ENCODE measurements around the gene KIAA1958. TPM values are rescaled to one million over a fixed set of nuclear protein-coding genes. Genes with fewer than 3 reads are reported as not detected.

The KIAA1958 gene
- total and polyA plus RNA-seq, 12 donors, result 0.59 to 7.7 (median 6.1) TPM

DNA sequence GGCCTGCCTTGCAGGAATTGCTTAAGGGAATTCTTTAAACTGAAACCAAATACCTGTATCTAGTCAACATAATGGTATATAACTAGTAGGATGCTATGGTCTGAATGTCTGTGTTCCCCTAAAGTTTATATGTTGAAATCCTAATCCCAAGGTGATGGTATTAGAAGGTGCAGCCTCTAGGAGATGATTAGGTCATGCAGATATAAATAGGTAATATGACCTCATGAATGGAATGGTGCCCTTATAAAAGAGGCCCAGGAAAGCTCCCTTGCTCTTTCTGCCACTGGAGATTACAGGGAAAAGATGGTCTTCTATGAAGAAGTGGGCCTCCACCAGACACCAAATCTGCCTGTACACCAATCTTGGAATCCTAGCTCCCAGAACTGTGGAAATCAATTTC lies 7.4 kb upstream of the KIAA1958 start:
- H3K9me3 ChIP-seq, result peaks cover 0 to 35% (median 16%) of the 10 kb centered on the region in 11 donors
- H3K36me3 ChIP-seq, result peaks cover 0 to 14% (median 0%) of the 10 kb centered on the region in 9 donors
- DNase-seq, result no peak
- H3K4me1 ChIP-seq, result peaks cover 0 to 6% (median 0%) of the 10 kb centered on the region in 9 donors
- H3K27ac ChIP-seq, result peak overlapping the region in 4 of 10 donors; percentile 12 to 44 (median 22)
- intact Hi-C loops (cut with DNase I), result loop anchor here in 1 of 10 donors (10.0 kb wide), 1 partner anchor 226 kb away; no protein-coding TSS in a partner anchor
- H3K4me3 ChIP-seq, result no peak overlapping the region
- TF ChIP-seq, protein P1, sequence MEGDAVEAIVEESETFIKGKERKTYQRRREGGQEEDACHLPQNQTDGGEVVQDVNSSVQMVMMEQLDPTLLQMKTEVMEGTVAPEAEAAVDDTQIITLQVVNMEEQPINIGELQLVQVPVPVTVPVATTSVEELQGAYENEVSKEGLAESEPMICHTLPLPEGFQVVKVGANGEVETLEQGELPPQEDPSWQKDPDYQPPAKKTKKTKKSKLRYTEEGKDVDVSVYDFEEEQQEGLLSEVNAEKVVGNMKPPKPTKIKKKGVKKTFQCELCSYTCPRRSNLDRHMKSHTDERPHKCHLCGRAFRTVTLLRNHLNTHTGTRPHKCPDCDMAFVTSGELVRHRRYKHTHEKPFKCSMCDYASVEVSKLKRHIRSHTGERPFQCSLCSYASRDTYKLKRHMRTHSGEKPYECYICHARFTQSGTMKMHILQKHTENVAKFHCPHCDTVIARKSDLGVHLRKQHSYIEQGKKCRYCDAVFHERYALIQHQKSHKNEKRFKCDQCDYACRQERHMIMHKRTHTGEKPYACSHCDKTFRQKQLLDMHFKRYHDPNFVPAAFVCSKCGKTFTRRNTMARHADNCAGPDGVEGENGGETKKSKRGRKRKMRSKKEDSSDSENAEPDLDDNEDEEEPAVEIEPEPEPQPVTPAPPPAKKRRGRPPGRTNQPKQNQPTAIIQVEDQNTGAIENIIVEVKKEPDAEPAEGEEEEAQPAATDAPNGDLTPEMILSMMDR (IDR thresholded peaks at IDR 0.05), result no peak
- peak in 4 of 8 donors; percentile 50 to 79 (median 54) for ATAC-seq
- H3K27me3 ChIP-seq, result no peaks in the 10 kb centered on the region

DNA sequence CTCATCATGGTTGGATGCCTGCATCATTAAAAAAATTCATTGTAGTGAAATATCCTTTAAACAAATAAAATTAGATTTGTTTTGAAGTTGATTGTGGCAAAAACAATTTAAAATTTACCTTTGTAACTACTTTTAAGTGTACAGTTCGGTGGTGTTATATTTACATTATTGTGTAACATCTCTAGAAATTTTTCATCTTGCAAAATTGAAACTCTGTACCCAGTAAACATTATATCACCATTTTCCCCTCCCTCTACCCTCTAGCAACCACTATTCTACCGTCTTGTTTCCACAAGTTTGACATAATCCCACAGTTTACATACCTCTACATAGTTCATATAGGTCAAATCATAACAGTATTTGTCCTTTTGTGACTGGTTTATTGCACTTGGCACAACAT lies 2.0 kb upstream of the KIAA1958 start:
- no peak for DNase-seq
- 90 to 93% methylated on average over 2 of the region's 2 CpGs for WGBS, 2 donors
- Histone ChIP-seq H3K27ac (no peak overlapping the region), H3K4me3 (no peak overlapping the region), H3K36me3 (peaks cover 0 to 4% (median 0%) of the 10 kb centered on the region in 9 donors), H3K27me3 (peaks cover 0 to 6% (median 0%) of the 10 kb centered on the region in 7 donors), H3K4me1 (peaks cover 0 to 26% (median 9%) of the 10 kb centered on the region in 9 donors), H3K9me3 (no peaks in the 10 kb centered on the region)
- no peak for ATAC-seq
- TF ChIP-seq, protein P1 (IDR thresholded peaks at IDR 0.05), result no peak
- intact Hi-C loops (cut with DNase I), result loop anchor here in 2 of 10 donors (5.0 to 10.0 kb wide), 2 partner anchors 220 to 223 kb away; no protein-coding TSS in a partner anchor

DNA sequence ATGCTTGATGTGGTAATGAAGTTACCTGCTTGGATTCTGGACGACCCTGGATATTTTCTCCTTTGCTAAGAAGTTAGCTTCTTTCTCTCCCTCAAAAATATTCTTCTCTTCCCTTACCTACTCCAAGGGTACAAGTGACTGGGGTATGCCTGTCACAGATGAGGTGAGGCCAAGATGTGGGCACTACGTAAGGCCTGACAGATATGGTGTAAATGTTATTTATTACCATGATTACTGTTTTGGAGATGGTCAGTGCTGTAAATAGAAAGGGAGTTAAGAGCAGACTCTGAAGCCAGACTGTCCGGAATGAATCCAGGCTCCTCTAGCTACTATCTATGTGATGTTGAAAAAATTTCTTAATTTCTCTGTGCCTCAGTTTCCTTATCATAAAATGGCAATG lies 1.1 kb upstream of the KIAA1958 start:
- ATAC-seq (peak in 2 of 8 donors; percentile 26 to 38), DNase-seq (no peak)
- Histone ChIP-seq H3K4me3 (peak overlapping the region in 4 of 10 donors; percentile 77 to 93 (median 85)), H3K27me3 (peaks cover 0 to 12% (median 0%) of the 10 kb centered on the region in 7 donors), H3K9me3 (no peaks in the 10 kb centered on the region), H3K36me3 (peaks cover 0 to 4% (median 0%) of the 10 kb centered on the region in 9 donors), H3K27ac (peak overlapping the region in 2 of 10 donors; percentile 57 to 59), H3K4me1 (peaks cover 0 to 26% (median 12%) of the 10 kb centered on the region in 9 donors)
- intact Hi-C loops (cut with DNase I), result loop anchor here in 2 of 10 donors (5.0 to 10.0 kb wide), 2 partner anchors 219 to 222 kb away; no protein-coding TSS in a partner anchor
- TF ChIP-seq, protein P1 (IDR thresholded peaks at IDR 0.05), result no peak
- 65 to 66% methylated on average over 3 of the region's 3 CpGs for WGBS, 2 donors

DNA sequence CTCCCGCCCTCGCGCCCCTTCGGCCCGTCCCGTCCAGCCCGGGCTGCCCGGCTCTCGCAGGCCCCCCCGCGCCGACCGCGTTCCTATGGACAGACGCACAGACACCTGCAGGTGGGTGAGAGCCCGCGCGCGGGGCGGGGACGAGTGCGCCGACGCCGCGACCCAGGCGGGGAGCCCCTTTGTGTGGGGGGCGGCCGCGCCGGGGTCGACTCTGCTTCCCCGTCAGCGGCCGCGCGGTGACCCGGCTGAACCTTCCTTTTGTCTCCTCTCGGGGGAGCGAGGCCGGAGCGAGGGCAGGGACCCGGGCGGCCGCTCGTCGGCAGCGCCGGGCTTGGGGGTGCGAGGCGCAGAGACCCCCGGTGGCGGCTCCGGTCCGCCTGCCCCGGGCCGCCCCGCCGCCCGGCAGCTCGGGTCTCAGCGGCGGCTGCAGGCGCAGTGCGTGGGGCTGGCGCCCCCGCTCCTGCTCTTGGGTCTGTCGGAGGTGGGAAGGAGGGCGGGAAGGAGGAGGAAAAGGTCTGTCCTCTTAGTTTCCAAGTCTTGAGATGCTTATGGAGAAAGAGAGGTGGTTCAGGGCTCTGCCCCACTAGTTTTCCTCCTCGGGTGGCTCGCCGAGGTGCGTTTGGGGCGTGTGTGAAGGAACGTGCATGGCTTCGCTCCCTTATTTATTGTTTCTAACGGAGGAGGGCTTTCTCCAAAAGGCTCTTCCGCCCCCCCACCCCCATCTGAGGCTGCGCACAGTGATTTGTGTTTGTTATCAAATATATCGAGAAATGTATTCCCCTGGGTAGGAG lies 576 bp downstream of the KIAA1958 start:
- 0 to 1% methylated on average over 78 to 80 of the region's 80 CpGs for WGBS, 2 donors
- H3K9me3 ChIP-seq, result no peaks in the 10 kb centered on the region
- peaks cover 0 to 12% (median 0%) of the 10 kb centered on the region in 7 donors for H3K27me3 ChIP-seq
- DNase-seq, result peak; percentile 40 to 62
- peak overlapping the region; percentile 42 to 96 (median 82) for H3K4me3 ChIP-seq
- H3K36me3 ChIP-seq, result peaks cover 0 to 3% (median 0%) of the 10 kb centered on the region in 9 donors
- peak overlapping the region; percentile 47 to 79 (median 73) for H3K27ac ChIP-seq
- TF ChIP-seq, protein P1 (IDR thresholded peaks at IDR 0.05), result no peak
- peak; percentile 30 to 68 (median 46) for ATAC-seq
- peaks cover 0 to 26% (median 12%) of the 10 kb centered on the region in 9 donors for H3K4me1 ChIP-seq
- intact Hi-C loops (cut with DNase I), result loop anchor here in 2 of 10 donors (5.0 to 10.0 kb wide), 2 partner anchors 218 to 220 kb away; no protein-coding TSS in a partner anchor
